ENCODE results near the gene RPL39L. TPM values are rescaled to one million over a fixed set of nuclear protein-coding genes. Genes with fewer than 3 reads are reported as not detected.

Gene RPL39L
- total RNA-seq: 10 to 100 TPM; 11.9 to 12.7 TPM

GRCh38 chr3:187139126-187139894 is at the start of gene RPL39L:
Gene RPL39L (minus strand): TSS chr3:187139496. CDS start chr3:187121300, 18,196 bp downstream.
- Histone ChIP-seq H3K36me3 (no peaks in the 10 kb centered on the region), H3K4me3 (peak within 1 kb of the TSS; percentile 45 to 64), H3K27ac (peak within 1 kb of the TSS; percentile 59 to 66), H3K27me3 (no peaks in the 10 kb centered on the region), H3K9me3 (no peaks in the 10 kb centered on the region), H3K4me1 (peaks cover 0 to 7% of the 10 kb centered on the region in 2 donors)
- peak; percentile 88 to 92 for TF ChIP-seq CTCF (IDR thresholded peaks at IDR 0.05)
- DNase-seq (ENCODE audit: low spot score): peak; percentile 73

- peaks cover 0 to 28% of the 10 kb centered on the region in 2 donors for H3K4me1 ChIP-seq
- H3K9me3 ChIP-seq: no peaks in the 10 kb centered on the region
- no peak overlapping the region for H3K27ac ChIP-seq
- no peak overlapping the region for H3K4me3 ChIP-seq
- no peak for TF ChIP-seq CTCF (IDR thresholded peaks at IDR 0.05)
- H3K27me3 ChIP-seq: no peaks in the 10 kb centered on the region
- H3K36me3 ChIP-seq: no peaks in the 10 kb centered on the region
- no peak for DNase-seq (ENCODE audit: low spot score)
Observed at GRCh38 chr3:187188931-187189330, 49.6 kb upstream of the RPL39L start.

GRCh38 chr3:187186801-187187421 is 47.6 kb upstream of the RPL39L start:
- Histone ChIP-seq H3K4me1 (peaks cover 0 to 40% of the 10 kb centered on the region in 2 donors), H3K27me3 (no peaks in the 10 kb centered on the region), H3K27ac (peak overlapping the region; percentile 86 to 92), H3K4me3 (no peak overlapping the region), H3K36me3 (no peaks in the 10 kb centered on the region), H3K9me3 (no peaks in the 10 kb centered on the region)
- peak; percentile 63 for DNase-seq (ENCODE audit: low spot score)
- no peak for TF ChIP-seq CTCF (IDR thresholded peaks at IDR 0.05)

- Histone ChIP-seq H3K36me3 (no peaks in the 10 kb centered on the region), H3K27me3 (no peaks in the 10 kb centered on the region), H3K4me1 (peaks cover 0 to 40% of the 10 kb centered on the region in 2 donors), H3K4me3 (no peak overlapping the region), H3K27ac (peak overlapping the region; percentile 86 to 92), H3K9me3 (no peaks in the 10 kb centered on the region)
- no peak for TF ChIP-seq CTCF (IDR thresholded peaks at IDR 0.05)
- DNase-seq (ENCODE audit: low spot score): no peak
Observed at GRCh38 chr3:187186375-187186774, 47.1 kb upstream of the RPL39L start.

GRCh38 chr3:187185759-187186158 is 46.5 kb upstream of the RPL39L start:
- no peaks in the 10 kb centered on the region for H3K27me3 ChIP-seq
- no peak for TF ChIP-seq CTCF (IDR thresholded peaks at IDR 0.05)

More at GRCh38 chr3:187185759-187186158, 46.5 kb upstream of the RPL39L start:
- no peak for DNase-seq (ENCODE audit: low spot score)
- Histone ChIP-seq H3K36me3 (no peaks in the 10 kb centered on the region), H3K9me3 (no peaks in the 10 kb centered on the region), H3K4me1 (peaks cover 0 to 40% of the 10 kb centered on the region in 2 donors), H3K4me3 (no peak overlapping the region), H3K27ac (peak overlapping the region; percentile 86 to 92)

Data from right atrium auricular region (tissue), 2 donors.